A673 (cell line): ENCODE data around the gene LBX1. TPM values are rescaled to one million over a fixed set of nuclear protein-coding genes. Genes with fewer than 3 reads are reported as not detected.

Experiments
- BruUV-seq: library from RNA; stranded (reverse); fragments of 400-500 nt; replicated peaks from 2 replicates; lab custom pipeline; 2021; lab: Mats Ljungman, UMichigan
- CTCF ChIA-PET: fragments of 300-600 bp; sonication (Branson Sonifier 250); formaldehyde crosslinking; loops from one replicate; lab custom pipeline; 2022; ENCODE audit warnings: antibody characterized with exemption; lab: Charles Lee
- POLR2A ChIA-PET: fragments of 300-600 bp; sonication (Branson Sonifier 250); formaldehyde crosslinking; loops from one replicate; lab custom pipeline; 2022; ENCODE audit warnings: antibody characterized with exemption; ENCODE audit not compliant: low non-redundant PET; lab: Charles Lee
- DNase-seq: peaks from one replicate; pipeline ENCODE4 v3.0.0-alpha.2; 2015; ENCODE audit warnings: low spot score
- H3K27ac ChIP-seq: fragments of 200-600 bp; sonication (generic); 2 replicates; pipeline ENCODE4 v1.5.1; 2016; ENCODE audit warnings: mixed run types, low read depth, mild to moderate bottlenecking, mixed read lengths, antibody characterized with exemption, low read length; ENCODE audit not compliant: poor library complexity, severe bottlenecking
- H3K27me3 ChIP-seq: fragments of 200-600 bp; sonication (generic); replicated peaks from 2 replicates; pipeline ENCODE4 v1.6.1; 2017; ENCODE audit warnings: mixed run types, low read depth, mild to moderate bottlenecking, mixed read lengths, antibody characterized with exemption, low read length; ENCODE audit not compliant: insufficient read depth, poor library complexity
- H3K36me3 ChIP-seq: fragments of 200-600 bp; sonication (generic); 2 replicates; pipeline ENCODE4 v1.6.1; 2016; ENCODE audit warnings: mixed run types, mild to moderate bottlenecking, mixed read lengths, antibody characterized with exemption, low read length; ENCODE audit not compliant: insufficient read depth, poor library complexity, severe bottlenecking
- H3K4me1 ChIP-seq: fragments of 200-600 bp; sonication (generic); 2 replicates; pipeline ENCODE4 v1.6.1; 2017; ENCODE audit warnings: mixed run types, mild to moderate bottlenecking, mixed read lengths, antibody characterized with exemption, low read length; ENCODE audit not compliant: insufficient read depth, poor library complexity, severe bottlenecking
- H3K4me3 ChIP-seq: fragments of 200-600 bp; sonication (generic); 2 replicates; pipeline ENCODE4 v1.5.1; 2016; ENCODE audit warnings: low read depth, mixed run types, mild to moderate bottlenecking, mixed read lengths, low read length; ENCODE audit not compliant: poor library complexity, severe bottlenecking
- H3K9me3 ChIP-seq: fragments of 200-600 bp; sonication (generic); 2 replicates; pipeline ENCODE4 v1.6.1; 2016; ENCODE audit warnings: mixed run types, low read depth, mild to moderate bottlenecking, mixed read lengths, antibody characterized with exemption, low read length; ENCODE audit not compliant: poor library complexity, severe bottlenecking
- EZH2 ChIP-seq: fragments of 200-600 bp; sonication (generic); IDR thresholded peaks from 2 replicates; pipeline ENCODE4 v1.6.1; 2017; ENCODE audit warnings: borderline replicate concordance, low read depth, mild to moderate bottlenecking, mixed read lengths, antibody characterized with exemption, low read length; ENCODE audit not compliant: poor library complexity, severe bottlenecking
- intact Hi-C: fragments of 100-400 bp; cut with micrococcal nuclease; formaldehyde crosslinking; loops from one replicate; pipeline ENCODE4 v1.10.0; 2022; ENCODE audit not compliant: unreplicated experiment
- total RNA-seq: library from RNA; stranded (reverse); gene quantifications from 2 replicates; pipeline ENCODE4 v1.2.3, GENCODE V29; 2021
- TF ChIP-seq, protein P1 (sequence below): fragments of 300-800, 200-600 bp; sonication (generic); conservative IDR thresholded peaks from 2 replicates; pipeline ENCODE4 v1.5.1; 2017; ENCODE audit warnings: low read depth, mild to moderate bottlenecking, antibody characterized with exemption, low read length, moderate library complexity, mixed read lengths

LBX1 gene
- total RNA-seq, 1 experiment from 2014 or later = not detected

GRCh38 chr10:101218351-101219138 lies 10.7 kb downstream of the LBX1 start:
- ChIA-PET CTCF (no interaction called here), POLR2A (no interaction called here)
- Histone ChIP-seq H3K4me3 (no peak overlapping the region), H3K4me1 (peaks cover 29% of the 10 kb centered on the region), H3K9me3 (no peaks in the 10 kb centered on the region), H3K36me3 (no peaks in the 10 kb centered on the region), H3K27me3 (peaks cover 88% of the 10 kb centered on the region), H3K27ac (no peak overlapping the region)
- TF ChIP-seq, protein P1, sequence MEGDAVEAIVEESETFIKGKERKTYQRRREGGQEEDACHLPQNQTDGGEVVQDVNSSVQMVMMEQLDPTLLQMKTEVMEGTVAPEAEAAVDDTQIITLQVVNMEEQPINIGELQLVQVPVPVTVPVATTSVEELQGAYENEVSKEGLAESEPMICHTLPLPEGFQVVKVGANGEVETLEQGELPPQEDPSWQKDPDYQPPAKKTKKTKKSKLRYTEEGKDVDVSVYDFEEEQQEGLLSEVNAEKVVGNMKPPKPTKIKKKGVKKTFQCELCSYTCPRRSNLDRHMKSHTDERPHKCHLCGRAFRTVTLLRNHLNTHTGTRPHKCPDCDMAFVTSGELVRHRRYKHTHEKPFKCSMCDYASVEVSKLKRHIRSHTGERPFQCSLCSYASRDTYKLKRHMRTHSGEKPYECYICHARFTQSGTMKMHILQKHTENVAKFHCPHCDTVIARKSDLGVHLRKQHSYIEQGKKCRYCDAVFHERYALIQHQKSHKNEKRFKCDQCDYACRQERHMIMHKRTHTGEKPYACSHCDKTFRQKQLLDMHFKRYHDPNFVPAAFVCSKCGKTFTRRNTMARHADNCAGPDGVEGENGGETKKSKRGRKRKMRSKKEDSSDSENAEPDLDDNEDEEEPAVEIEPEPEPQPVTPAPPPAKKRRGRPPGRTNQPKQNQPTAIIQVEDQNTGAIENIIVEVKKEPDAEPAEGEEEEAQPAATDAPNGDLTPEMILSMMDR = no peak
- intact Hi-C loops = loop anchor here (5.0 to 10.0 kb wide), 2 partner anchors 49 to 796 kb away; no protein-coding TSS in a partner anchor
- BruUV-seq = no TSS peak
- DNase-seq = no peak

DNA sequence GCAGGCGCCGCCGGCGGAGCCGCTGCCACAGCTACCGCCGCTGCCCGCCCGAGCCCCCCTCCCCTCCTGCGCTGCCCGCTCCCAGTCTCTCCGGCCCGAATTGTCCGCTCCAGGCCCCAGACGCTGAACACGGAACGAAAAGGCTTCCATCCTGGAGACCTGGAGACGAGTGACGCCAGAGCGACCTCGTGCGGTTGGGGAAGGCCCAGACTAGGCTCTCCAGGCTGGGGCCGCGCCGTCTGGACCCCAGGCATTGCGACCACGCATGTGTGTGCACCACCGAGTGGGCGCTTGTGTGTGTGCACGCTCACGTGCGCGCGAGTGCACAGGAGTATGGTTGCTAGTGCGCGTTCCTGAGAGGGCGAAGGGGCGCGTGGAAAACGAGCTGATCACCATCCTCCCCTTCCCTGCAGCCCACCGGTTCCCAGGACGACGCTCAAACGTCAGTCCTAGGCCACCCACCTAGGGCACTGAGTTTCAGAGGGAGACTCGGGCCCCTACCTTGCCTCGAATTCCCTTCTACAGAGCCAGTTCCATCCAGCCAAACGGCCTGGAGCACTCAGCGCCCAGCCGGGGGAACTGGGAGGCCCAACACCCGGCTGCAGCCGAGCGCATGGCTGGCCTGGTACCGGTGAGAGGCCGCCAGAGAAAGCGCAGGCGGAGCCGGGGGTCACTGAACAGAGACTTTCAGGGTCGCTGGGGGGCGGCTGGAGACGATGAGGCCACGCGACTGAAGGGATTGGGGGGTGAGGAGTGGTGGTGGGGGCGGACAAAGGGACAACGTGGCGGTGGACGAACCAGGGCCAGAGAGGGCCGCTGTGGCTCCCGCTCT lies 11.6 kb downstream of the LBX1 start:
- ChIA-PET CTCF (interaction anchor here (0.6 to 1.0 kb wide), 3 partner anchors 76 to 672 kb away, joined by 3 to 6 read pairs (median 3); no protein-coding TSS in a partner anchor), POLR2A (no interaction called here)
- intact Hi-C loops = loop anchor here (5.0 to 10.0 kb wide), 2 partner anchors 50 to 797 kb away; no protein-coding TSS in a partner anchor
- Histone ChIP-seq H3K27ac (no peak overlapping the region), H3K4me3 (peak overlapping the region; percentile 29), H3K9me3 (no peaks in the 10 kb centered on the region), H3K27me3 (peaks cover 79% of the 10 kb centered on the region), H3K4me1 (peaks cover 27% of the 10 kb centered on the region), H3K36me3 (no peaks in the 10 kb centered on the region)
- TF ChIP-seq, protein P1 = peak; percentile 71
- no peak for TF ChIP-seq EZH2
- DNase-seq = peak; percentile 70
- BruUV-seq = no TSS peak

DNA sequence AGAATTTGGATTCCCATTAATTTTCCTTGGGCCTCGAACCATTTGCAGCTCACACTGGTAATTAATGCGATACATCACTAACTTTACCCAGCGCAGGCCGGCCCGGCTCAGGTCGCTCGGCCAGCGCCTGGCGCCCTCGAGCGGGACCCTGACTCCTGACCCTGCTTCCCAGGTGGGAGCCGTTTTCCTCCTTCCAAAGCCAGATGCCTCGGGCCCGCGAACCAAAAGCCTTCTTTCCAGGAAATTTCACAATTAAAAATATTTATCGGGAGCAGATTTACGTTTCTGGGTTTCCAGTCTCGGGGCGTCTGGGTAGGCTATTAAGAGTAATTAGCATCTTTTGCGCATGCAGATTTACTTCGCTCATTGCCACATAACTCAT lies 12.2 kb downstream of the LBX1 start:
- Histone ChIP-seq H3K27ac (no peak overlapping the region), H3K4me1 (peaks cover 27% of the 10 kb centered on the region), H3K4me3 (peak overlapping the region; percentile 29), H3K9me3 (no peaks in the 10 kb centered on the region), H3K27me3 (peaks cover 73% of the 10 kb centered on the region), H3K36me3 (no peaks in the 10 kb centered on the region)
- CTCF ChIA-PET = interaction anchor here (0.7 to 1.0 kb wide), 2 partner anchors 602 to 671 kb away, joined by 3 read pairs; no protein-coding TSS in a partner anchor
- POLR2A ChIA-PET = no interaction called here
- TF ChIP-seq EZH2 = no peak
- BruUV-seq = no TSS peak
- no peak for DNase-seq
- intact Hi-C loops = loop anchor here (5.0 to 10.0 kb wide), 2 partner anchors 50 to 798 kb away; no protein-coding TSS in a partner anchor
